ENCODE results near the gene SKIDA1.

- TF ChIP-seq, protein P1, sequence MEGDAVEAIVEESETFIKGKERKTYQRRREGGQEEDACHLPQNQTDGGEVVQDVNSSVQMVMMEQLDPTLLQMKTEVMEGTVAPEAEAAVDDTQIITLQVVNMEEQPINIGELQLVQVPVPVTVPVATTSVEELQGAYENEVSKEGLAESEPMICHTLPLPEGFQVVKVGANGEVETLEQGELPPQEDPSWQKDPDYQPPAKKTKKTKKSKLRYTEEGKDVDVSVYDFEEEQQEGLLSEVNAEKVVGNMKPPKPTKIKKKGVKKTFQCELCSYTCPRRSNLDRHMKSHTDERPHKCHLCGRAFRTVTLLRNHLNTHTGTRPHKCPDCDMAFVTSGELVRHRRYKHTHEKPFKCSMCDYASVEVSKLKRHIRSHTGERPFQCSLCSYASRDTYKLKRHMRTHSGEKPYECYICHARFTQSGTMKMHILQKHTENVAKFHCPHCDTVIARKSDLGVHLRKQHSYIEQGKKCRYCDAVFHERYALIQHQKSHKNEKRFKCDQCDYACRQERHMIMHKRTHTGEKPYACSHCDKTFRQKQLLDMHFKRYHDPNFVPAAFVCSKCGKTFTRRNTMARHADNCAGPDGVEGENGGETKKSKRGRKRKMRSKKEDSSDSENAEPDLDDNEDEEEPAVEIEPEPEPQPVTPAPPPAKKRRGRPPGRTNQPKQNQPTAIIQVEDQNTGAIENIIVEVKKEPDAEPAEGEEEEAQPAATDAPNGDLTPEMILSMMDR (conservative IDR thresholded peaks at IDR 0.05), result no peak
- no peak for TF ChIP-seq ZFX (IDR thresholded peaks at IDR 0.05)
Observed at GRCh38 chr10:21520949-21521348, 4.5 kb downstream of the SKIDA1 start.
